Neuronal stem cell (in vitro differentiated cells): ENCODE results near the gene RALGAPB.
A peak's percentile ranks its signal among the peaks of the same experiment; 100 is the strongest.
"Not testable (repeated sequence)": the region's sequence is repeated elsewhere in the genome, so short reads cannot be mapped to it uniquely, and the experiment has no call there.

ENCODE experiments used
- DNase-seq: peaks from one replicate; pipeline ENCODE4 v3.0.0-alpha.2; 2013; ENCODE audit warnings: low spot score
- H2AFZ ChIP-seq: one replicate; pipeline ENCODE4 v1.6.1; 2013; ENCODE audit warnings: mild to moderate bottlenecking, low read length, inconsistent platforms
- H2AK5ac ChIP-seq: 2 replicates; pipeline ENCODE4 v1.6.1; 2013; ENCODE audit warnings: low read depth, mild to moderate bottlenecking, inconsistent platforms, low read length, moderate library complexity, mixed read lengths
- H2BK120ac ChIP-seq: 2 replicates; pipeline ENCODE4 v1.6.1; 2013; ENCODE audit warnings: low read depth, mild to moderate bottlenecking, inconsistent platforms, low read length, moderate library complexity, mixed read lengths
- H2BK12ac ChIP-seq: one replicate; pipeline ENCODE4 v1.6.1; 2013; ENCODE audit warnings: low read length, inconsistent platforms
- H2BK15ac ChIP-seq: 2 replicates; pipeline ENCODE4 v1.6.1; 2013; ENCODE audit warnings: mild to moderate bottlenecking, low read length, inconsistent platforms, mixed read lengths
- H2BK5ac ChIP-seq: one replicate; pipeline ENCODE4 v1.6.1; 2013; ENCODE audit warnings: inconsistent platforms, mild to moderate bottlenecking, low read length, moderate library complexity
- H3K14ac ChIP-seq: one replicate; pipeline ENCODE4 v1.6.1; 2013; ENCODE audit warnings: low read length, inconsistent platforms
- H3K18ac ChIP-seq: 2 replicates; pipeline ENCODE4 v1.6.1; 2013; ENCODE audit warnings: low read length, inconsistent platforms
- H3K23ac ChIP-seq: 2 replicates; pipeline ENCODE4 v1.6.1; 2013; ENCODE audit warnings: low read depth, mild to moderate bottlenecking, mixed read lengths, low read length, inconsistent platforms; ENCODE audit not compliant: poor library complexity
- H3K27ac ChIP-seq: replicated peaks from 3 replicates; pipeline ENCODE4 v1.5.1; 2013; ENCODE audit warnings: low read length, inconsistent platforms
- H3K27me3 ChIP-seq, 3 experiments: 2 replicates each; pipeline ENCODE4 v1.6.1; 2013; ENCODE audit warnings: low read length in 3 of 3, mild to moderate bottlenecking in 2 of 3, inconsistent platforms in 1 of 3, low read depth in 1 of 3, mixed read lengths in 1 of 3, moderate library complexity in 1 of 3; ENCODE audit not compliant: control insufficient read depth in 3 of 3, insufficient read depth in 3 of 3
- H3K36me3 ChIP-seq, 2 donors: replicated peaks in 1 of 2; 2 replicates each; pipeline ENCODE4 v1.6.1; 2013; ENCODE audit warnings: low read length in 2 of 2; ENCODE audit not compliant: control insufficient read depth in 2 of 2, insufficient read depth in 2 of 2
- H3K4ac ChIP-seq: 2 replicates; pipeline ENCODE4 v1.6.1; 2013; ENCODE audit warnings: inconsistent platforms, mild to moderate bottlenecking, low read length, moderate library complexity
- H3K4me1 ChIP-seq, 2 donors: 1 replicate in 1 of 2; 2 replicates in 1 of 2; pipeline ENCODE4 v1.6.1; 2013; ENCODE audit warnings: low read length in 2 of 2, low read depth in 1 of 2; ENCODE audit not compliant: control insufficient read depth in 2 of 2, insufficient read depth in 1 of 2
- H3K4me2 ChIP-seq: one replicate; pipeline ENCODE4 v1.6.1; 2013; ENCODE audit warnings: mild to moderate bottlenecking, low read length, inconsistent platforms; ENCODE audit not compliant: insufficient read depth, poor library complexity, severe bottlenecking
- H3K4me3 ChIP-seq, 2 donors: 2 replicates each; pipeline ENCODE4 v1.5.1; 2013; ENCODE audit warnings: low read length in 2 of 2, mild to moderate bottlenecking in 2 of 2, inconsistent platforms in 1 of 2, moderate library complexity in 1 of 2
- H3K79me1 ChIP-seq: one replicate; pipeline ENCODE4 v1.6.1; 2013; ENCODE audit warnings: low read depth, mild to moderate bottlenecking, inconsistent platforms, low read length, moderate library complexity
- H3K9ac ChIP-seq: one replicate; pipeline ENCODE4 v1.6.1; 2013; ENCODE audit warnings: mild to moderate bottlenecking, low read depth, low read length, inconsistent platforms; ENCODE audit not compliant: poor library complexity
- H3K9me3 ChIP-seq, 2 donors: replicated peaks in 1 of 2; 2 replicates each; pipeline versions ENCODE3 to v1.6.1; 2013; ENCODE audit warnings: low read length in 2 of 2, mild to moderate bottlenecking in 2 of 2, inconsistent platforms in 1 of 2, low read depth in 1 of 2, mixed read lengths in 1 of 2, moderate library complexity in 1 of 2; ENCODE audit not compliant: control insufficient read depth in 2 of 2, insufficient read depth in 1 of 2
- H4K8ac ChIP-seq: one replicate; pipeline ENCODE4 v1.6.1; 2013; ENCODE audit warnings: low read depth, mild to moderate bottlenecking, inconsistent platforms, low read length, moderate library complexity
- H4K91ac ChIP-seq: one replicate; pipeline ENCODE4 v1.6.1; 2013; ENCODE audit warnings: low read length, low read depth, mild to moderate bottlenecking, inconsistent platforms; ENCODE audit not compliant: poor library complexity
- WGBS, 2 donors: extraction: QIAGEN DNeasy Blood & Tissue Kit; methylation state at CpG; one replicate each; pipeline ENCODE4 v1.1.7; 2013; ENCODE audit warnings: missing lambda C conversion rate in 2 of 2, mixed read lengths in 1 of 2; ENCODE audit not compliant: insufficient read length in 2 of 2, insufficient replicate concordance in 1 of 2; ENCODE audit errors: extremely low coverage in 2 of 2; 5-methylcytosine and 5-hydroxymethylcytosine counted together

The RALGAPB gene

GRCh38 chr20:38511726-38512125, 39.1 kb downstream of the RALGAPB start:
- H3K9ac ChIP-seq, H2BK120ac ChIP-seq, H2BK5ac ChIP-seq, H3K27me3 ChIP-seq, H3K79me1 ChIP-seq, H3K4me3 ChIP-seq, H4K8ac ChIP-seq, H3K18ac ChIP-seq, H3K4ac ChIP-seq, H2BK12ac ChIP-seq, H3K14ac ChIP-seq, DNase-seq, H3K9me3 ChIP-seq, H2BK15ac ChIP-seq, H3K4me1 ChIP-seq, H3K4me2 ChIP-seq, H2AK5ac ChIP-seq, H3K27ac ChIP-seq, H4K91ac ChIP-seq, H2AFZ ChIP-seq, H3K23ac ChIP-seq: not testable (repeated sequence)
- WGBS, 2 donors: no CpG with 5 or more reads among the region's 19 CpGs
- peaks cover 3 to 59% of the 10 kb centered on the region in 2 donors for H3K36me3 ChIP-seq

DNA sequence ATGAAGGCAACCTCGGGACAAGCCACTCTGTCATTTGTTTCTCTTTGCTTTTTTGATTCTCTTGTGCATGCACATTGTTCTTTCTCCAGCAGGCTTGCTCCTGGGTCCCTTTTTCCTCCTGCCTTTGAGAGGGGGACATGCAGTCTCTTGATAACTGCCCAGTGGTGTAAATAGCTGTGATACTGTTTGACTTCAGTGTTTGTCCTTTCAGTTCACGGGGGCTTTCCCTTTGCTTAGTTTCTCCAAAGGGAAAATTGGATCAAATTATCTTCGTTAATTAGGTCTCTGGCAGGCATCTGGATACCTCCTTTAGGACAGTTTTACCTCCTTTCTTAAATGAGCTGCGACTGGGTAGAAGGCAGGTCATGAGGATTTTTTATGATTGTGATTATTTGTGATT, 41.5 kb downstream of the RALGAPB start:
- no peak overlapping the region for H2BK12ac ChIP-seq
- H2AFZ ChIP-seq: no peak overlapping the region
- no peaks in the 10 kb centered on the region for H3K4me1 ChIP-seq
- H3K79me1 ChIP-seq: no peaks in the 10 kb centered on the region
- H3K9ac ChIP-seq: no peak overlapping the region
- no peak overlapping the region for H2BK120ac ChIP-seq
- H3K36me3 ChIP-seq: peaks cover 6 to 65% of the 10 kb centered on the region in 2 donors
- no peak overlapping the region for H3K4me2 ChIP-seq
- H3K4me3 ChIP-seq: no peak overlapping the region
- no peak overlapping the region for H2AK5ac ChIP-seq
- peaks cover 0 to 1% of the 10 kb centered on the region in 2 donors for H3K9me3 ChIP-seq
- no peak overlapping the region for H3K27ac ChIP-seq
- H4K8ac ChIP-seq: no peak overlapping the region
- H2BK5ac ChIP-seq: no peak overlapping the region
- DNase-seq: no peak
- H3K18ac ChIP-seq: no peak overlapping the region
- H4K91ac ChIP-seq: no peak overlapping the region
- no peak overlapping the region for H3K23ac ChIP-seq
- no peak overlapping the region for H2BK15ac ChIP-seq
- no peak overlapping the region for H3K14ac ChIP-seq
- H3K4ac ChIP-seq: no peak overlapping the region
- WGBS, 2 donors: no CpG with 5 or more reads among the region's 4 CpGs
- no peaks in the 10 kb centered on the region for H3K27me3 ChIP-seq

GRCh38 chr20:38514947-38515346, 42.3 kb downstream of the RALGAPB start:
- Histone ChIP-seq H3K4me1 (no peaks in the 10 kb centered on the region), H3K9me3 (peaks cover 0 to 1% of the 10 kb centered on the region in 2 donors), H3K27me3 (no peaks in the 10 kb centered on the region), H3K4me2 (no peak overlapping the region), H2BK120ac (no peak overlapping the region), H4K91ac (no peak overlapping the region), H2BK5ac (no peak overlapping the region), H2AFZ (no peak overlapping the region), H3K79me1 (no peaks in the 10 kb centered on the region), H2BK15ac (no peak overlapping the region), H3K14ac (no peak overlapping the region), H3K4ac (no peak overlapping the region), H3K23ac (no peak overlapping the region), H2BK12ac (no peak overlapping the region), H3K36me3 (peaks cover 5 to 63% of the 10 kb centered on the region in 2 donors), H4K8ac (no peak overlapping the region), H3K27ac (no peak overlapping the region), H3K4me3 (no peak overlapping the region), H3K9ac (no peak overlapping the region), H3K18ac (no peak overlapping the region), H2AK5ac (no peak overlapping the region)
- WGBS, 2 donors: no CpG with 5 or more reads among the region's 3 CpGs
- no peak for DNase-seq

DNA sequence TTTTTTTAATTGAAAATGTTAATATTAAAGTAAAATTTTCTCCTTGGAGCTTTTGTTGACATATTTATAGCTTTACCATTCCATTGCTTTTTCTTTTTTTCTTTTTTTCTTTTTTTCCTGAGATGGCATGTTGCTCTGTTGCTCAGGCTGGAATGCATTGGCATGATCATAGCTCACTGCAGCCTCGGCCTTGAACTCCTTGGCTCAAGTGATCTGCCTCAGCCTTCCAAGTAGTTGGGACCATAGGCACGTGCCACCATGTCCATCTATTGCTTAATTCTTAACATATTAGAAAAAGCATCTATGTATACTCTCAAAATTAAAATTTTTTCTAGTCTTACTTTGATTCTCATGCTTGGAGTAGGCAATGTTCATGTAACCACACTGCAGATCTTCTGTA, 43.0 kb downstream of the RALGAPB start:
- peak overlapping the region; percentile 30 for H2BK12ac ChIP-seq
- H3K4me2 ChIP-seq: no peak overlapping the region
- no peak overlapping the region for H3K4me3 ChIP-seq
- H2BK15ac ChIP-seq: no peak overlapping the region
- H2BK5ac ChIP-seq: no peak overlapping the region
- no peak overlapping the region for H4K91ac ChIP-seq
- peaks cover 3 to 63% of the 10 kb centered on the region in 2 donors for H3K36me3 ChIP-seq
- H3K9me3 ChIP-seq: peaks cover 0 to 1% of the 10 kb centered on the region in 2 donors
- H3K4me1 ChIP-seq: no peaks in the 10 kb centered on the region
- no peak for DNase-seq
- no peaks in the 10 kb centered on the region for H3K27me3 ChIP-seq
- H4K8ac ChIP-seq: no peak overlapping the region
- H3K27ac ChIP-seq: no peak overlapping the region
- H2AK5ac ChIP-seq: no peak overlapping the region
- no peak overlapping the region for H3K23ac ChIP-seq
- no peak overlapping the region for H2BK120ac ChIP-seq
- no peaks in the 10 kb centered on the region for H3K79me1 ChIP-seq
- H2AFZ ChIP-seq: no peak overlapping the region
- H3K9ac ChIP-seq: no peak overlapping the region
- H3K14ac ChIP-seq: no peak overlapping the region
- H3K18ac ChIP-seq: no peak overlapping the region
- WGBS, 2 donors: no CpG with 5 or more reads among the region's 2 CpGs
- no peak overlapping the region for H3K4ac ChIP-seq
